Left renal cortex interstitium (tissue), 4 donors: Measurements from ENCODE around the gene SDK2. TPM values are rescaled to one million over a fixed set of nuclear protein-coding genes. Genes with fewer than 3 reads are reported as not detected.

ENCODE experiments used
- DNase-seq, 4 donors: peaks; one replicate each; pipeline ENCODE4 v3.0.0-alpha.2; 2013; ENCODE audit warnings: low read depth in 4 of 4, low spot score in 2 of 4, missing footprints in 1 of 4
- polyA plus RNA-seq, 4 donors: library from polyadenylated mRNA; unstranded; fragments of 120-200 nt; gene quantifications; one replicate each; pipeline ENCODE4 v1.2.1, GENCODE V29; 2013; ENCODE audit not compliant: insufficient read length in 4 of 4

The SDK2 gene
- polyA plus RNA-seq, 4 donors, result 8.8 to 12.2 (median 9.9) TPM

DNA sequence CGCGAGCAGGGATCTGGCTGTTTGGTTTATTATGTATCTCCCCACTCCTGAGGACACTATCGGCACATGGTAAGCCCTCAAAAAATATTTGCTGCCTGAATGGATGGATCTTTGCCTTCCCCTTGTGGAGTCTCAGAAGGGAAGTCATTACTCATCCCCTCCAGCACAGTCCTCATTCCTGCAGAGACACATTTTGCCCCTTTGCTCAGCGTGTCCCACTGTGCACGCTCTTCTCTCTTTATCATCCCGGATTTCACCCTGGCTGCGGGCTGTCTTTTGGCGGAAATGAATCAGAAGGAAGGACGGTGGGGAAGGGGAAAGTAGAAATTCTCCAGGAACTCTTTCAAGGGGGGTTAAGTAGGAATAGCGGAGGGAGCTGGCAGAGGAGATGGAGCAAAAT, 207.3 kb downstream of the SDK2 start:
- DNase-seq, result no peak

- no peak for DNase-seq
Observed at GRCh38 chr17:73435412-73435811, 208.8 kb downstream of the SDK2 start.

DNA sequence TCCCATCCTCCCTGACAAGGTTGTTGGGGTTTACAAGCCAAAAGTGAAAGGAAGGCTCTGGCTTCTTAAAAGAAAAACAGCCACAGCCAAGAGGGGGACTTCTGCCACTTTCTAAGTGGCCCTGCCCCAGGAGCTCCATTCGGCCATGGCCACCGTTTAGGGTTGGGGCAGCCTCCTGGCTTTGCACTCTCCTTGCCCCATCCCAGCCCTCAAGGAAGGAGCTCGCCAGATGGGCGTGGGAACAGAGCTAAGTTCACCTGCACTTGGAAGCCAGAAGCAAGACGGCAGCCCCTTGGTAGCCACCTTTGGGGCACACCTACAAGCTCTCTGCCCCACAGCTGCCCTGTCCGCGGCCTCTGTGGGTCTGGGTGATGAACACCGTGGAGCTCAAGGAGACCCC, 210.1 kb downstream of the SDK2 start:
- no peak for DNase-seq

GRCh38 chr17:73433501-73433900, 210.7 kb downstream of the SDK2 start:
- no peak for DNase-seq

DNA sequence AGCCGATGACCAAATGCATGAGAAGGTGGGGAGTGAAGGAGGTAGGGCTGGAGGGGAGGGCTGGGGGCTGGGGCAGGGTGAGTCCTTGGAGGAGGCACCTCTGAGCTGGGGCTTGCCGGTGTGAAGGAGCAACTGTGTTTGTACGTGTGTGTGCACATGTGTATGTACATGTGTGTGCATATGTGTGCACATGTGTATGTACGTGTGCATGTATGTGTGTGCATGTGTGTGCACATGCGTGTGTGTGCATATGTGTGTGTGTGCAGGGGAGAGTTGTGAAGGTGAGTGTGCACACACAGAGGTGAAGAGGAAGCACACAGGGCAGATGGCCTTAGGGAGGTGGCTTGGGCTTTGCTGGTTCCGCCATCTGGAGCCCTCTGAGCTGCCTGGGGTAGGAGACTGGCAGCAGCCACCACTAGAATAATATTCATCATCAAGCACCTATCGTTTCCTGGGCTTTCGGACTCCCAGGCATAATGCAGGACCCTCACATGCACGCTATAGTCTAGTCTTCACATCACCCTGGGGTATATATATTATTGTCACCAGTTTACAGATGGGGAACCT, 211.5 kb downstream of the SDK2 start:
- no peak for DNase-seq

DNA sequence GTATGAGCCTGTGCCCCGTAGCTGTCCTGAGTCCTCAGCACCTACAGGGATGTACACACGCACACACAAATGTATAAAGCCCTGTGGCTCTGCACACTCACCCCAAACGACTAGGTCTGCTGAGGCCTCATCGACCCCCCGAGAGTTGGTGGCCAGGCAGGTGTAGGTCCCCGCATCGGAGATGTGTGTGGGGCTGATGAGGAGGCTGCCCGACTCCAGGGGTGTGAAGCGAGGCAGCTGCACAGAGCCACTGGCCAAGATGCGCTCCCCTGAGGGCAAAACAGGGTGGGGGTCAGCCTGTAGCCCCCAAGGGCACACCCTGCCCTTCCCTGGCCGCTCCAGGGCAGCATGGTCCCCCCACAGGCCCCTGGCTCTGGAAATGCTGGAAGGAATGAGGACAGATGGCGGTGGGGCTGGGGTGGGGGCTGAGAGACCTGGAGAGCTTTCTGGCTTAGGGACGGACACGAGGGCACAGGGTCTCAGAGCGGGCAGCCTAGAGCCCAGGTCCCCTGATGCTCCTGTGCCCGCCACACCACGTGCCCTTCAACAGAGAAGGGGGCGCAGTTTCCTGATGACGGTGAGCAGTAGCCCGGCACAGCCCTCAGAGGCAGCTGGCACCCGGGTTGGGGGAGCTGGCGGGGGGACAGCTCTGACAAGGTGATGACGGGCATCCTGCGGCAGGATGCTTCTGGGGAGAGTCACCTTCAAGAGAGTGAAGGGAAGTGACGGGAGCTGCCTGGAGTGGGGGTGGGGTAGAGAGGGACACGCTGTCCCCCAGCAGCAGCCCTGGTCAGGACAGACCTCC, 212.6 kb downstream of the SDK2 start:
- no peak for DNase-seq

DNA sequence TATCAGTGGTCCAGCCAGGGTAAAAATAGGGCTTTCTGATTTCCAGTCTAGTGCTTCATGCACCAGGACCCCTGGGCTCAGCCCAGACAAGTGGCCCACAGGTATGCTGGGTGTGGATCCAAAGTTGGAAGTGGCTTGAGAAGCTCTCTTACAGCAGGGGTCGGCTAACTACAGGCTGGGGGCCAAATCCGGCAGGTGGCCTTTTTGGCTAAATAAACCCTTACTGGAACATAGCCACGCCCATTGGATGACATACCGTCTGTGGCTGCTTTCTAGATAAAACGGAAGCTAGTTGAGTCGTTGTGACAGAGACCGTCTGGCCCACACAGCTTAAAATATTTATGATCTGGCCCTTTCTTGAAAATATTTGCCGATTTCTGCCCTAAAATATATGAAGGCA, 213.4 kb downstream of the SDK2 start:
- no peak for DNase-seq

GRCh38 chr17:73430165-73430680, 214.0 kb downstream of the SDK2 start:
- no peak for DNase-seq

GRCh38 chr17:73429440-73430164, 214.6 kb downstream of the SDK2 start:
- DNase-seq, result peak in 2 of 4 donors; percentile 56 to 72

- DNase-seq, result no peak
Observed at GRCh38 chr17:73427198-73427597, 217.0 kb downstream of the SDK2 start.

DNA sequence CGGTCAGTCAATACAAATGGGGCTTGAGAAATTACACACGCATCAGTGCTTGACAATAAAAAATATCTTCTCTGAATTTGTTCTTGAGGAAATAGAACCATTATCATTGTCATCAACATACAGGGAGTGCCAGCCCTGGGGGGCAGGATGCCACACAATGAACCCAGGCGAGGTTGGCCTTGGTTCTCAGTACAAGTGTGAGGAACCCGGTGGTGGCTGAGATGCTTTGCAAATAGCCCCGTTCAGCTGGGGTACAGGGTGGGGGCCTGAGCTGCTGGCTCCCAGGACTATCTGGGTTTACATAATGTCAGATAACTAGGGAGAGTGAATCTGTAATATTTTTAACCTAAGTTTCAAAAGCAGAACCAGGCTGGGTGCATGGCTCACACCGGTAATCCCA, 219.7 kb downstream of the SDK2 start:
- DNase-seq, result no peak

- DNase-seq, result no peak
Observed at GRCh38 chr17:73423806-73424205, 220.4 kb downstream of the SDK2 start.

- DNase-seq, result no peak
Observed at GRCh38 chr17:73423159-73423715, 221.0 kb downstream of the SDK2 start.

- DNase-seq, result no peak
Observed at GRCh38 chr17:73422121-73422520, 222.1 kb downstream of the SDK2 start.

- no peak for DNase-seq
Observed at GRCh38 chr17:73420897-73421296, 223.3 kb downstream of the SDK2 start.

DNA sequence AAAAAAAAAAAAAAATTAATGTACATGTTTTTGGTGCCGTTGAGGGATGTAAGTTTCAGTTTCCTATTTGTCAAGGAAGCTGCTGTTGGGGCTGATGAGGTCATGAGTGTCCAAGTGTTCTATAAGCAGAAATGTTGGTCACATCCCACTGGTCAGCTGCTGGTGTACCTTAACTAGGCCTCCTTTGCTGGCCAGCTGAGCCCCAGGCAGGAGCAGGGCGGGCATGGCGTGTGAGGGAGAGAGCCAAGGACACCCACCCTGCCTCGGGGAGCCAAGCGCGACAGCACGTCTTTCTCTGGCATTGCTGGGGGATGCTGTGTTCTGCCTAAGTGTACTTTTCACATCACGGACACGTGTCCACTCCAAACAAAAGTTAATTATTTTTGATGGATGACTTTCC, 224.4 kb downstream of the SDK2 start:
- DNase-seq, result no peak

DNA sequence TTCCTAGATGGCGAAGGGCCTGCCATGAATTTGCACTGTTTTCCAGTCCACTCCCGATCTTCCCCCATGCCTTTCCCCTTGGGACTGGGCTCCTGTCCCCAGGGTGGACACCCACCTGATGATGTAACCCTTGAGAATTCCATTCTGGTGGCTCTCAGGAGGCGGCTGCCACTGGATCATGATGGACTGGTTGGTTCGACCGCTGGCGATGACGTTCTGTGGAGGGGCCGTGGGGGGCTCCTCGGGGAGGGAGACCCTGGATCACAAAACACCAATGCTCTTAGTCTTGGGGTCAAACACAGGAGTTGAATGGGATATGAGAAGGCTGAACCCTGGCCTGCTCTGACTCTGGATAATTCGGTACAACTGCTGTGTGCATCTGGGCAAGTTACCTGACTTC, 225.2 kb downstream of the SDK2 start:
- DNase-seq, result no peak

DNA sequence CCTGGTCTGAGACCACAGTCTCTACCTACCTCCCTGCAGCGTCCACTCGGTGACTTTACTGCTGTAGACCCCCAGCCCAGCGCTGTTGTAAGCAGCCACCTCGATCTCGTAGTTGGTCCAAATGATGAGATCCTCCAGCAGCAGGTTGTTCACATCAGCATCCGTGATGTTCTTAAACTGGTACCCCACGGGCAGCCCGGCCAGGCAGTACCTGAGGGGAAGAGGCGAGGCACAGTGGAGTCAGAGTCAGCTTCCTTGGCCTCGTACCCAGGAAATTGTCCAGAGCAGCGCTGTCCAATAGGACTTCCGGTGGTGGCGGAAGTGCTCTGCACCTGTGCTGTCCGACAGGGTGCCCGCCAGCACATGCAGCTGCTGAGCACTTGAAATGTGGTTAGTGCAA, 228.5 kb downstream of the SDK2 start:
- DNase-seq, result no peak

DNA sequence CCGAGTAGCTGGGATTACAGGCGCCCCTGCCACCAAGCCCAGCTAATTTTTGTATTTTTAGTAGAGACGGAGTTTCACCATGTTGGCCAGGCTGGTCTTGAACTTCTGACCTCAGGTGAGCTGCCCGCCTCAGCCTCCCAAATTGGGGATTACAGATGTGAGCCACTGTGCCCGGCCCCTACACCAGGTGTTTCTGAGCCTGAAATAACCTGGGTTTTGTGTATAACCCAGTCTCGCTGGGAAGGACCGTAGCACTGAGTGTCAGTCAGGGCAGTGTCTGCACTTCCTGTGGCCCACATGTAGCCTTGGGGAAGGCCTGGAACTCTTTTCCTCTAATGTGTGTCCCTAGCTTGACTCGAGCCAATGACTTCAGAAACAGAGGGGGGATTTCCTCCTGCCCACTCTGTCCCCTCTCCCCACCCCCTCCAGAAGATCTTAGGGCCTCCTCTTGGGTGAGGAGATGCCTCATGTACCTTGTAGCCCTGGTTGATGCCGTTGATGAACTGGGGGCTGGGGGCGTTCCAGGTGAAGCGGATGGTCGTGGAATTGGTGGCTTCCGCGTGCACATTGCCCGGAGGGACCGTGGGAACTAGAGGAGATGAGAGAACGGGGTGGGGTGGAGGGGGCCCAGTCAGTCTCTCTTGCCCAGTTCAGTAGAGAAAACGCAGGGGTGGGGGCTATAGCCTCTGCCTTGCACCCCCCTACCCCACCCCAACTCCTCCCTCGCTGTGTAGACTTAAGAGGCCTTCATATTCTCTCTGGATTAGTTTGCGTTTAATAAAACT, 229.9 kb downstream of the SDK2 start:
- no peak for DNase-seq

GRCh38 chr17:73412914-73413313, 231.3 kb downstream of the SDK2 start:
- no peak for DNase-seq
